Subcutaneous adipose tissue (tissue), 4 donors: ENCODE data around the gene ACOX3. TPM values are rescaled to one million over a fixed set of nuclear protein-coding genes. Genes with fewer than 3 reads are reported as not detected.

Experiments used
- total RNA-seq, 4 donors: library from RNA; depleted of rRNA; stranded (reverse); fragments of >200 nt; gene quantifications; one replicate each; pipeline ENCODE4 v1.1.0, GENCODE V29; 2016
- TF ChIP-seq, protein P1 (sequence below): fragments of 450-650 bp; IDR thresholded peaks from one replicate; pipeline ENCODE4 v1.5.1; 2016; ENCODE audit warnings: low read depth, mild to moderate bottlenecking, control low read depth, antibody characterized with exemption, moderate library complexity

The ACOX3 gene
- total RNA-seq, 4 donors from 2014 or later: 12.2 to 33.7 (median 17.3) TPM

DNA sequence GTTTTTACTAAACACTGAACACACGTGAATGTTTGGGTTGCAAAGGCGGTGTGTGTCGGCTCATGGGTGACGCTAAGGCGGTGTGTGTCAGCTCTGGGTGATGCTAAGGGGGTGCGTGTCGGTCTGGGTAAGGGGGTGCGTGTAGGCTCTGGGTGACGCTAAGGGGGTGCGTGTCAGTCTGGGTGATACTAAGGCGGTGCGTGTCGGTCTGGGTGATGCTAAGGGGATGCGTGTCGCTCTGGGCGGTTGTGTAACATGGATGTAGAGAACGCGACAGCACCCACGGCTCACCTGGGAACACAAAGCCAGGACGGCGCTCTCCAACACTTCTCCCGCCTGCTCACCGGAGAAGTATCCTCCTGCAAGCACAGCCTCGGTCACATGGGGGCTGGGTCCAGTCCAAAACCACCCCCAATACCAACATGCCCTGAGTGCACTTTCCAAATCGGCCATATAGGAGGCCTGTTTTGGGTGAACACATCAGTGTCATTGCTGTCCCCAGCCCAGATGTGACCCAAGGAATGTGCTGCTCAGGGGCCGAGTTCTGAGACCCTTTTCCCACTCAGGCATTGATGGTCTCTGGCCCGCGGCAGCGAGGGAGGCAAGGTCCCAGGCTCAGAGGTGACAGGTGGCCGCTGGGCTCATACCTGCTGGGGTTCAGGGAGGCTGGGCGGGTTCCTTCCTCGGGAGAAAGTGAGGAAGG, 67.1 kb downstream of the ACOX3 start:
- TF ChIP-seq, protein P1, sequence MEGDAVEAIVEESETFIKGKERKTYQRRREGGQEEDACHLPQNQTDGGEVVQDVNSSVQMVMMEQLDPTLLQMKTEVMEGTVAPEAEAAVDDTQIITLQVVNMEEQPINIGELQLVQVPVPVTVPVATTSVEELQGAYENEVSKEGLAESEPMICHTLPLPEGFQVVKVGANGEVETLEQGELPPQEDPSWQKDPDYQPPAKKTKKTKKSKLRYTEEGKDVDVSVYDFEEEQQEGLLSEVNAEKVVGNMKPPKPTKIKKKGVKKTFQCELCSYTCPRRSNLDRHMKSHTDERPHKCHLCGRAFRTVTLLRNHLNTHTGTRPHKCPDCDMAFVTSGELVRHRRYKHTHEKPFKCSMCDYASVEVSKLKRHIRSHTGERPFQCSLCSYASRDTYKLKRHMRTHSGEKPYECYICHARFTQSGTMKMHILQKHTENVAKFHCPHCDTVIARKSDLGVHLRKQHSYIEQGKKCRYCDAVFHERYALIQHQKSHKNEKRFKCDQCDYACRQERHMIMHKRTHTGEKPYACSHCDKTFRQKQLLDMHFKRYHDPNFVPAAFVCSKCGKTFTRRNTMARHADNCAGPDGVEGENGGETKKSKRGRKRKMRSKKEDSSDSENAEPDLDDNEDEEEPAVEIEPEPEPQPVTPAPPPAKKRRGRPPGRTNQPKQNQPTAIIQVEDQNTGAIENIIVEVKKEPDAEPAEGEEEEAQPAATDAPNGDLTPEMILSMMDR: no peak

DNA sequence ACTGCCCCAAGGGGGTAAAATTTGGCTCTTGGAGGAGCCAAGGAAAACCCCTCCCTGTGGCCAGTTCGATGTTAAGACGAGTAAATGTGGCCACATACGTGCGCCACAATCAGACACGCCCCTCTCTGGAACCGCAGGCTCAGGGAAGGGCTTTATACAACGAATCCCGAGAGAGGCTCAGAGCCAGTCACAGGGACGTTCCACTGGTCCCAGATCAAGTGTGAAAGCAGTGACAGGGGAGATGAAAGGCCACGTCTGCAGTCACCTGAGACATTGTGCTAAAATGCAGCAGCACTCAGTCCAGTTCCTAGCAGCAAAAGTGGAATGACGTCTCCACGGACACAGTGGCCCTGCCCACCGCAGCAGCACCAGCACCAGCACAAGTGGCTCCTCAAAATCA, 68.0 kb downstream of the ACOX3 start:
- TF ChIP-seq, protein P1: no peak

DNA sequence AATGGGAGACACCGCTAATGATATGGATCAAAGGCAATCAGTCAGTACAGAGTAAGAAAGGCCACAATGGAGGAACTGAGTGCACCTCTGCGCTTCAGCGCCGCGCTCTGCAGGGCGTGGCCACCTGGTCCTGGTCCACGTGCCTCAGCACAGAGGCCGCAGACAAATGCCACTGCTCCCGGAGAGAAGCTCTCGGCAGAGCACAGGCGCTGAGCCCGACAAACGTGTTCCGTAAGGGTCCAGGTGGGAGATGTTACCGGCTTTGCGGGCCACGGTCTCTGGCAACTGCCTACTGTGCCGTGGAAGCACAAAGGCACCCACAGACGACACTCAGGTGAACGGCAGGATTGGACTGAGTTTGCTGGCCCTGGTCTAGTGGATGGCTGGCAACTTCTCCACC, 68.9 kb downstream of the ACOX3 start:
- TF ChIP-seq, protein P1: no peak

DNA sequence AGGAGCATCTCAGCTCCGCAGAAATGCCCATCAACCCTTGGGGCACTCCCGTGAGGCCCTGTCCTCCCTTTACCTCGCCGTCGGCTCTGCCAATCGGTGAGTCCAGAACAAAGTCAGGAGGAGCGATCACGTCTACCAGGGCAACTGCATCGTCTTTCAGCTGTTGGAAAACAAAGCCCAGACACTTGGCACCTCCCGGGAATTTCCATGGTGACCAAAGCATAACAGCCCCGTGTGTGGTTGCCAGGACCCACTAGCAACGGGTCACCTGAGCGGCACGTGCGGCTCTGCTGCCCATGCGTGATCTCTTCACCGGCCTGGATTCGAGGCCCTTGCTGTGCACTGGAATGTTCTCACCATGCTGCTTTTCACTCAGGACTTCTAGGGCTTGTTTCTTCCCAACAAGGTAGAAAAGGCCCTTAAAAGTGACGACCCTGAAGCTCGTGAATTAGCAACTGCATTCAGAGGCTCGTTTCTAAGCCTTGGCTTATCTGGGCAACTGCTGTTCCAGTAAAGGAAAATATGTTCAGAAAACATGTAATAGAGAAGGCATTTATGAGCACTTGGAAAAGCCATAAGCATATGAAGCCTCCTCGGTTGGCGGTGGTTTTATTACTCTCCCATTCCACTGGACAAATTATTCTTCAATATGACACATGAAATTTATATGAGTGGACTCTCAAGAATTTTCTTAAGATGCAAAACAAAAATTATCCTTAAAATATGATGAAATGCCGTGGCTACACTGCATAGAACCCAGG, 69.5 kb downstream of the ACOX3 start:
- TF ChIP-seq, protein P1: no peak

DNA sequence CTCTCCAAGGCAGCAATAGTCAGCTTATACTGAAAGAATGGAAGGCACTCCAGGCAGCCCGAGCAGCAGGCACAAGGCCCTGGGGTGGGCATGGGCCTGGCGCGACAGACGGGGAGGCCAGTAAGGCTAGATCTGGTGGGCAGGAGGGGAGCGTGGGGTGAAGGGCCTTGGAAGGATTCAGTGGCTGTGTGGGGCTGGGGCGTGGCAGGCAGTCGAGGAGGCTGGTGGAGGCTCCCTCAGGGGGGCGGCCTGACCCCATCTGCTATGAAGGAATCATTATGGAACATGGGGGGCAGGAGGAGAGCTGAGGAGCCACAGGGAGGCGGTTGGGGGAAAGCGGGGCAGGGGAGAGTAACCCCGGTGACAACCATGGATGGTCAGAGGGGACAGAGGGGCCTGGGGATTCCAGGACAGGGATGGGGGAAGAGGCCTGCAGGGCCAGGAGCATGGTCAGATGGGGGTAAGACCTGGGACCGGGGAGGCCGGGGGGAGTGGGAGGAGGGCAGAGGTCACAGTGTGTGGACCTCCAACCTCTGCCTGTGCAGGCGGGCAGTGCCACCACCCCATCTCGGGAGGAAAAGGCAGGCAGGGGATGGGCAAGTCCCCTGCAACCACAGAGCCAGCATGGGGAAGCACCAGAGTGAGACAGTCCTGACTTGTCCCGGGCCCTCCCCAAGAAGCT, 70.3 kb downstream of the ACOX3 start:
- TF ChIP-seq, protein P1: no peak

DNA sequence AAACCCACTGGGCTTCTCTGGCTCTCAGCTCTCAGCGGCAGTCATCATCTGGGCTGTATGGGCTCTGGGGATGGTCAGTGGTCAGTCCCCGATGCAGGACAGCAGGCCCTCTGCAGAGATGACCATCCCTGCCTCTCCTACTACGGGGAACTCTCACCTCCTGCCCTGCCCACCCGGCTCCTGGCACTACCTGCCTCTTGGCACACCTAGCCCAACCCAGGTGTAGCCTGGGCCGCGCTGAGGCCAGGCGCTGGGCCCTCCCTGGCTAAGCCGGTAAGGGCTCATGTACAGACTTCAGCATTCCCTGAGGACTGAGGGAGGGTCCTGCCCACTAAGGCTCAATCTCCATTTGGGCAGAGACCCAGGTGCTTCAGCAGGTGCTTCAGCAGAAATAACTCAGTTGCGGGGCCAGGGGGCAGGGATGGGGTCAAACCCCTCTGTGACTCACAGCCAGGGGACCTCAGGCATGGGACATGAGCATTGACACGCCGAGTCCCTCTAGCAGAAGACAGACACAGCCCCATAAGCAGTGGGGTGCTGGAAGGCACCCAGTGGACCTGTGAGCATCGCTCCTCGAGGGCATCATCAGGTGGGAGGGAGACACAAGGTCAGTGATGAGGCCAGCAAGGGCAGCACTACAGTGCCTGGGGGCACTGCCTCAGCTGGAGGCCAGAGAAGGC, 71.0 kb downstream of the ACOX3 start:
- TF ChIP-seq, protein P1: no peak
